Peyer's patch (tissue), 4 donors: ENCODE measurements around the gene APEX1.

Experiments
- CTCF ChIP-seq, 6 experiments: fragments of 450-650 bp in 4 of 6; fragments of 200-600 bp in 2 of 6; sonication (generic) in 1 of 6; IDR thresholded peaks; one replicate each; pipeline ENCODE4 v1.5.1; 2017 to 2019; ENCODE audit warnings: antibody characterized with exemption in 6 of 6, mild to moderate bottlenecking in 3 of 6, moderate library complexity in 1 of 6
- POLR2A ChIP-seq, 2 donors: fragments of 450-650 bp; IDR thresholded peaks; one replicate each; pipeline ENCODE4 v1.5.1; 2017; ENCODE audit warnings: antibody characterized with exemption in 2 of 2, mild to moderate bottlenecking in 2 of 2, moderate library complexity in 2 of 2

- TF ChIP-seq POLR2A (IDR thresholded peaks at IDR 0.05), result no peak
- TF ChIP-seq CTCF (IDR thresholded peaks at IDR 0.05), result no peak
These were observed 38.8 kb upstream of the APEX1 start for GRCh38 chr14:20416223-20416622.
